ENCODE results near the gene STAT3.

- TF ChIP-seq, protein P1, sequence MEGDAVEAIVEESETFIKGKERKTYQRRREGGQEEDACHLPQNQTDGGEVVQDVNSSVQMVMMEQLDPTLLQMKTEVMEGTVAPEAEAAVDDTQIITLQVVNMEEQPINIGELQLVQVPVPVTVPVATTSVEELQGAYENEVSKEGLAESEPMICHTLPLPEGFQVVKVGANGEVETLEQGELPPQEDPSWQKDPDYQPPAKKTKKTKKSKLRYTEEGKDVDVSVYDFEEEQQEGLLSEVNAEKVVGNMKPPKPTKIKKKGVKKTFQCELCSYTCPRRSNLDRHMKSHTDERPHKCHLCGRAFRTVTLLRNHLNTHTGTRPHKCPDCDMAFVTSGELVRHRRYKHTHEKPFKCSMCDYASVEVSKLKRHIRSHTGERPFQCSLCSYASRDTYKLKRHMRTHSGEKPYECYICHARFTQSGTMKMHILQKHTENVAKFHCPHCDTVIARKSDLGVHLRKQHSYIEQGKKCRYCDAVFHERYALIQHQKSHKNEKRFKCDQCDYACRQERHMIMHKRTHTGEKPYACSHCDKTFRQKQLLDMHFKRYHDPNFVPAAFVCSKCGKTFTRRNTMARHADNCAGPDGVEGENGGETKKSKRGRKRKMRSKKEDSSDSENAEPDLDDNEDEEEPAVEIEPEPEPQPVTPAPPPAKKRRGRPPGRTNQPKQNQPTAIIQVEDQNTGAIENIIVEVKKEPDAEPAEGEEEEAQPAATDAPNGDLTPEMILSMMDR (IDR thresholded peaks at IDR 0.05): no peak
- no peak for TF ChIP-seq ZFX (IDR thresholded peaks at IDR 0.05; ENCODE audit: borderline replicate concordance)
Observed at GRCh38 chr17:42373896-42374295, 14.3 kb downstream of the STAT3 start.

Measured in 22Rv1 (cell line).